Occipital lobe (tissue), 2 donors: ENCODE measurements around the gene H19. TPM values are rescaled to one million over a fixed set of nuclear protein-coding genes. Genes with fewer than 3 reads are reported as not detected.

Experiments used
- DNase-seq: peaks from one replicate; lab custom pipeline; 2025; lab: John Stamatoyannopoulos, UW
- total RNA-seq: library from RNA; depleted of rRNA; stranded (reverse); fragments of >200 nt; gene quantifications from one replicate; pipeline ENCODE4 v1.2.3, GENCODE V29; 2014

The H19 gene
- total RNA-seq, 1 donor from 2014 or later, result 10.8 TPM

- no peak for DNase-seq
Observed at GRCh38 chr11:1983601-1983961, 14.1 kb downstream of the H19 start.

GRCh38 chr11:1982873-1983600 is 14.6 kb downstream of the H19 start:
- DNase-seq, result no peak

- no peak for DNase-seq
Observed at GRCh38 chr11:1979607-1980006, 18.0 kb downstream of the H19 start.

- DNase-seq, result no peak
Observed at GRCh38 chr11:1978720-1979473, 18.7 kb downstream of the H19 start.

GRCh38 chr11:1975185-1975584 is 22.5 kb downstream of the H19 start:
- no peak for DNase-seq

GRCh38 chr11:1970956-1971355 is 26.7 kb downstream of the H19 start:
- DNase-seq, result no peak

GRCh38 chr11:1969776-1970175 is 27.9 kb downstream of the H19 start:
- DNase-seq, result no peak

GRCh38 chr11:1969035-1969434 is 28.6 kb downstream of the H19 start:
- no peak for DNase-seq

- no peak for DNase-seq
Observed at GRCh38 chr11:1968454-1969002, 29.1 kb downstream of the H19 start.

- no peak for DNase-seq
Observed at GRCh38 chr11:1967641-1968225, 29.9 kb downstream of the H19 start.

- DNase-seq, result no peak
Observed at GRCh38 chr11:1966531-1966930, 31.1 kb downstream of the H19 start.

- DNase-seq, result no peak
Observed at GRCh38 chr11:1964955-1965354, 32.7 kb downstream of the H19 start.

- DNase-seq, result no peak
Observed at GRCh38 chr11:1964348-1964747, 33.3 kb downstream of the H19 start.

GRCh38 chr11:1963864-1964263 is 33.8 kb downstream of the H19 start:
- no peak for DNase-seq

GRCh38 chr11:1959786-1960185 is 37.9 kb downstream of the H19 start:
- no peak for DNase-seq

GRCh38 chr11:1958367-1958766 is 39.3 kb downstream of the H19 start:
- no peak for DNase-seq

- DNase-seq, result no peak
Observed at GRCh38 chr11:1953489-1954266, 44.0 kb downstream of the H19 start.

- no peak for DNase-seq
Observed at GRCh38 chr11:1952806-1953482, 44.7 kb downstream of the H19 start.

- DNase-seq, result no peak
Observed at GRCh38 chr11:1949922-1950321, 47.7 kb downstream of the H19 start.

GRCh38 chr11:1949302-1949701 is 48.3 kb downstream of the H19 start:
- no peak for DNase-seq

- DNase-seq, result no peak
Observed at GRCh38 chr11:1948389-1948788, 49.3 kb downstream of the H19 start.
